ENCODE data around the gene HYAL4.

Gene HYAL4

GRCh38 chr7:123916240-123916724, 71.3 kb downstream of the HYAL4 start:
- no peak for DNase-seq (ENCODE audit: low read depth in 2 of 2)

GRCh38 chr7:123917878-123918277, 72.9 kb downstream of the HYAL4 start:
- DNase-seq (ENCODE audit: low read depth in 2 of 2): no peak

GRCh38 chr7:123918309-123918708, 73.3 kb downstream of the HYAL4 start:
- DNase-seq (ENCODE audit: low read depth in 2 of 2): no peak

- DNase-seq (ENCODE audit: low read depth in 2 of 2): no peak
These were observed 78.6 kb downstream of the HYAL4 start for GRCh38 chr7:123923599-123923998.

GRCh38 chr7:123924941-123925340, 80.0 kb downstream of the HYAL4 start, which contains the start of gene SPAM1:
TSS of gene SPAM1 (plus strand) at chr7:123925241. CDS start at chr7:123953571, 28,330 bp downstream.
- no peak for DNase-seq (ENCODE audit: low read depth in 2 of 2)

Data from stimulated activated CD4-positive, alpha-beta T cell treated with anti-CD3 and anti-CD28 coated beads, Interleukin-1b, Interleukin-23, amount 100 ng/mL, for 1 hour (primary cell).